Fibroblast of peridontal ligament (primary cell): ENCODE measurements around the gene STX1B.

ENCODE experiments used
- DNase-seq: peaks from one replicate; pipeline ENCODE4 v3.0.0-alpha.2; 2010; ENCODE audit errors: extremely low read depth

Gene STX1B

DNA sequence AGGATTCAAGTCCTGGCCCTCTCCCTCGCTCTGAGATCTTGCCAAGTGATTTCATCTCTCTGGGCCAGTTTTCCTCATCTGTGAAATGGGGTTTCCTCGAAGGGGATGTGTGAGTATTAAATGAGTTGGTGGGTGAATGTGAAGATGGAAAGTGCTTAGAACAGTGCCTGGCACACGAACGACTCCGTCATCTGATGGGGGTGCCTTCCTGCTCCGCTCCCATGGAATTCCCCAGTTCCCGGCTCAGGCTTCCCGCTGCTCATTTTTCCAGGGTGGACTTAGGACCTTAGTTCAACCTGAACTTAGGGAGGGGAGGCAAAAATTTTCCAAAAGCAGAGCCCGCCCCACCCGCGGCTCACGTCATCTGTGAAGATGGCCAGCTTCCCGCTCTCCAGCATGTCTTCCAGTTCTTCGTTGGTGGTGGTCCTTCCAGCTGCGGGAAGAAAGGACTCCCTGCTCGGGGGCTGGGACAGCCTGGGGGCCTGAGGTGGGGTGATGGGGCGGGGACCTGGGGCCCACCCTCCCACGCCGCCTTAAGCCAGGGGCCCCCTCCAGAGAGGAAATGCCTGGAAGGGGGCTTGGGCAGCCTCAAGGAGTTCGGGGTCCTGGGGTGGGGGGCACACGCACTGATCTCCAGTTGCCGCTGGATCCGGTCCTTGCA, 14.0 kb downstream of the STX1B start:
- no peak for DNase-seq

DNA sequence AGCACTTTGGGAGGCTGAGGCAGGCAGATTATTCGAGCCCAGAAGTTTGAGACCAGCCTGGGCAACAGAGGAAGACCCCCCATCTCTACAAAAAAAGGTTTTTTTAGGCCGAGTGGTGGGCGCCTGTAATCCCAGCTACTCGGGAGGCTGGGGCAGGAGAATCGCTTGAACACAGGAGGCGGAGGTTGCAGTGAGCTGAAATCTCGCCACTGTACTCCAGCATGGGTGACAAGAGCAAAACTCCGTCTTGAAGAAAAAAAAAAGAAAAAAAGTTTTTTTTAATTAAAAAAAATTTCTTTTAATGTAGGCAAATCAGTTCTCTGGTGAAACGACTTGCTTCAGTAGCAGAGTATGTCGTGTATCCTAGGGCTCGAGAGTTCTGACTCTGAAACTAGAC, 14.5 kb downstream of the STX1B start:
- no peak for DNase-seq

DNA sequence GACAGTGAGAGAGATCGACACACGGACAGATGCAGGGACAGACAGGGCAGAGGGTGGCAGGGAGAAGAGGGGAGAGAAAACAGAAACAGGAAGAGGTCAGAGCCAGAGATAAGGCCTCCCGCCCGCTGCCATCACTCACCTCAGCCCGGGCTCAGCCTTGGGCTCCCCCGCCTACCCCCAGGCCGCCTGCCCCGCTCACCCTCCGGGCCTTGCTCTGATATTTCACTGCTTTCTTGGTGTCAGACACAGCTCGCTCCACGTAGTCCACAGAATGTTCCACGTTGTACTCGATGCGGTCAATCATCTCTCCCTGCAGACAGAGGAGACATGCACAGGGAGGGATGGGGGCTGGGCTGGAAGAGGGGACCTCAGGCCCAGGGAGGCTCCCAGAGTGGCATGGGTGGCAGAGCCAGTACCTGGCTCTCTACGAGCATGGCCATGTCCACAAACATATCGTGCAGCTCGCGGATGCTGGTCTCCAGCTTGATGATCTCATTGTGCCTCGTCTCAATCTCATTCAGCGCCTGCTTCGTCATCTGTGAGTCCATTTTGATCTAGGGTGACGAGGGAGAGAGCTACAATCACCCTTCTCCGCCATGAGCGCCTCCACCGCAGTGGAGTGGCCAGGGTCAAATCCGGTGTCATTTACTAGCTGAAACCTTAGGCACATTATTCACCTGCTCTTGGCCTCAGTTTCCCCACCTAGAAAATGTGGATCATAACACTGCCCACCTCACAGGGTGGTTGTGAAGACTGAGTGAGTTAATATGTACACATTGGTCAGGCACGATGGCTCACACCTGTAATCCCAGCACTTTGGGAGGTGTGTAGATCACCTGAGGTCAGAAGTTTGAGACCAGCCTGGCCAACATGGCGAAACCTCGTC, 17.3 kb downstream of the STX1B start:
- no peak for DNase-seq

DNA sequence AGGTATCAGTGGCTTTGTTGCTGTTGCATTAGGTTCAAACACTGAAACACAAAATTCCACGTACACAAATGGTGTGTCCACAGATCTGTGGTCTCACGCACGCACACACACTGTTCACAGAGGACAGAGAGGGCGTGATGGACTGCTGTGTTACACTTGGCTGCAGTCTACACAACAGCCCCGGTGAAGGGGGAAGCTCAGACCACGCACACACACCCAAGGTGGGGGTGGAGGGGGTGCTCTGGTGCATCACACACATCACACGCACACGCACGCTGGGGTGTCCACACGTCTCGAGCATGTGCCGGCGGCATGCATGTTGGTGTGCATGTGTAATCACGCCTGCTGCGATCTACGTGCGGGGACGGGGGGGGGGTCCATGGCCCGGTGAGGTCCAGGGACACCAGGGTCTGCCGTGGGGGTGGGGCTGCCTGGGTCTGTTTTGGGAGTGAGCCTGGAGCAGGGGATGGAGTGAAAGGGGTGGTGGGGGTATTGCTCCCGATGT, 18.1 kb downstream of the STX1B start:
- no peak for DNase-seq

DNA sequence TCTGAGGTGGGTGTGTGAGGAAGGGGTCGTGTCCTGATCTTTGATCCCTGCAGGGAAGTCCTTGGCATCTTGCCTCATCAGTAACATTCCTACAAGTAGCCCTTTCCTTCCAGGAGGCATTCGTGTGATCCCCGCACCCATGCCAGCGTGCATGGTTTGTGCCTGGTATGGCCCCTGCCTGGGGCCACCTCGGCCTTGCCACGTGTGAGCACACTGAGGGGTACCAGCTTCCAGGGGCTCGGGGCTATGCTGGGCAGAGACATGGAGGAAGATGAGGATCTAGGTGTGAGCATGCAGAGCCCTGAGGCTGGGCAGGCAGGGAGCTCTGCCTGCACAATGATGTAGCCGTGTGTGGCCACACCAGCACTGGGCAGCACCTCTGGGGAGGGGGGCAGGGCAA, 19.4 kb downstream of the STX1B start:
- no peak for DNase-seq

DNA sequence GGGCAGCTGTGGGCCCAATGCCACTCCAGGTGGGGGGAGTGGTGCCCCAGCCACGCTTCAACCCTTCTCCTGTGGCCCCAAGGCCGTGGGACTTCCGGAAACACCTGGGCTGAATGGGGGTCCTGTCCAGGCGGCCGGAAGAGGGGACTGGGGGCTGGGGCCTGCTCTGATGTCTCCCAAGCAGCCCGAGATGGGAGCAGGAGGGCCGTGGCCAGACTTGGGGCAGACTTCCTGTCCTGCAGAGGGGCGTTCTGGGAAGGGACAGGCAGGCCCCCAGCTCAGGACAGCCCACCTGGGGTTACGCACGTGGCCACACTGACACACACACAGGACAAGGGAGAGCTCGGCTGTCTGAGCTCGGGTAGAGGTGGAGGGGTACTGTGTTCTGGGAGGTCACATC, 20.3 kb downstream of the STX1B start:
- DNase-seq = no peak

DNA sequence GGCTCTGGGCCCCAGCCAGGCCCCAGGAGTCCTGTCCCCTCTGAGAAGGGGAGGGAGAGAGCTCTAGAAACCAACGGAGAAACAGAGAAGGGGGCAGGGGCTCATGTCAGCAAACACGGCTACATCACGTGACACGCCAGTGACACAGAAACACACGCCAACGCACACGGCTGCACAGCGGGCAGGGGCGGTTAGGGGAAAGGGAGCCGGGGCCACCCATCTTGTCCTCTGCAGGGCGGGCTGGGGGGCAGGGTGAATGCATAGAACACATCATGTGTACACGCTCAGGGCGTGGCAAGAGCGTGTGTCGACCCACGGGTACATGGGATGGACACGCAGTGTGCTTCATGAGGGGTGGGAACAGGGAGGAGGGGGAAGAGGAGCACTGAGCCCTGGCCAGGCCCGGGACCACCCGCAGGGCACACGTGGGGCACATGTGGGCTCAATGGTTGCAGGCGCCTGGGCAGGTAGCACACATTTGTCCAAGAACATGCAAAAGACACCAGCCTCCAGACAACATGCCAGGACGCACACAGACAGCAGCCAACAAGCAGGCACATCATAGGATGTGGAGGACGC, 20.9 kb downstream of the STX1B start:
- no peak for DNase-seq

DNA sequence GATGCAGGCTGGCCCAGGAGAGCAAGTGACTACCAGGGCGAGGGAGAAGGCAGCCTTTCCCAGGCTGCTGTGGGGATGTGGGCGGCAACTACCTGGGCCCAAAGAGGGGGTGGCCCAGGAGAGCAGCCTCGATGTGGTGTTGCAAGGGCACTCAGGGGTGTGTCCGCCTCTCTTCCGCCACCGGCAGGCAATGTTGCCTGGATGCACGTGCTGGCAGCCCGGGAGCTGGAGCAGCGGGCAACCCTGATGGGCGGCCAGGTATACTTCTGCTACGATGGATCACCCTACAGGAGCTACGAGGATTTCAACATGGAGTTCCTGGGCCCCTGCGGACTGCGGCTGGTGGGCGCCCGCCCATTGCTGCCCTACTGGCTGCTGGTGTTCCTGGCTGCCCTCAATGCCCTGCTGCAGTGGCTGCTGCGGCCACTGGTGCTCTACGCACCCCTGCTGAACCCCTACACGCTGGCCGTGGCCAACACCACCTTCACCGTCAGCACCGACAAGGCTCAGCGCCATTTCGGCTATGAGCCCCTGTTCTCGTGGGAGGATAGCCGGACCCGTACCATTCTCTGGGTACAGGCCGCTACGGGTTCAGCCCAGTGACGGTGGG, 22.8 kb downstream of the STX1B start:
- no peak for DNase-seq

DNA sequence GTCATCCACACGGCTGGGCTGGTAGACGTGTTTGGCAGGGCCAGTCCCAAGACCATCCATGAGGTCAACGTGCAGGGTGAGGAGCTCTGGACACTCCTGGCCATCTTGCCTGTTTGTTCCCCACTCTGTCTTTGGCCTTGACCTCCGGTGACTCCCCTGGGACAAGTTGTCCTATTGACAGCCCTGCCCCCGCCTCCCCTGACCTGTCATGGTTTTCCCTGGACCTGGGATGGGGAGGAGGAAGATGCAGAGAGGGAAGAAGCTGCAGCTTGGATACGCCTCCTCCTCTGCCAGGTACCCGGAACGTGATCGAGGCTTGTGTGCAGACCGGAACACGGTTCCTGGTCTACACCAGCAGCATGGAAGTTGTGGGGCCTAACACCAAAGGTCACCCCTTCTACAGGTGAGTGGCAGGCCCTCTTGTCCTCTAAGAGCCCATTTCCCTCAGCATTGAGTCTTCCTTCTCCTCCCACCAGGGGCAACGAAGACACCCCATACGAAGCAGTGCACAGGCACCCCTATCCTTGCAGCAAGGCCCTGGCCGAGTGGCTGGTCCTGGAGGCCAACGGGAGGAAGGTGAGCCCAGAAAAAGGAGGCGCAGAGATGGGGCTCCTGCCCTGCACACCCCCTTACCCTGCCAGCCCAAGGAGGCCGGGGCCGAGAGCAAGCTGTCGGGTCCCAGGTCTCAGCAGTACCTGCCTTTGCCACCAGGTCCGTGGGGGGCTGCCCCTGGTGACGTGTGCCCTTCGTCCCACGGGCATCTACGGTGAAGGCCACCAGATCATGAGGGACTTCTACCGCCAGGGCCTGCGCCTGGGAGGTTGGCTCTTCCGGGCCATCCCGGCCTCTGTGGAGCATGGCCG, 24.1 kb downstream of the STX1B start:
- DNase-seq = no peak

DNA sequence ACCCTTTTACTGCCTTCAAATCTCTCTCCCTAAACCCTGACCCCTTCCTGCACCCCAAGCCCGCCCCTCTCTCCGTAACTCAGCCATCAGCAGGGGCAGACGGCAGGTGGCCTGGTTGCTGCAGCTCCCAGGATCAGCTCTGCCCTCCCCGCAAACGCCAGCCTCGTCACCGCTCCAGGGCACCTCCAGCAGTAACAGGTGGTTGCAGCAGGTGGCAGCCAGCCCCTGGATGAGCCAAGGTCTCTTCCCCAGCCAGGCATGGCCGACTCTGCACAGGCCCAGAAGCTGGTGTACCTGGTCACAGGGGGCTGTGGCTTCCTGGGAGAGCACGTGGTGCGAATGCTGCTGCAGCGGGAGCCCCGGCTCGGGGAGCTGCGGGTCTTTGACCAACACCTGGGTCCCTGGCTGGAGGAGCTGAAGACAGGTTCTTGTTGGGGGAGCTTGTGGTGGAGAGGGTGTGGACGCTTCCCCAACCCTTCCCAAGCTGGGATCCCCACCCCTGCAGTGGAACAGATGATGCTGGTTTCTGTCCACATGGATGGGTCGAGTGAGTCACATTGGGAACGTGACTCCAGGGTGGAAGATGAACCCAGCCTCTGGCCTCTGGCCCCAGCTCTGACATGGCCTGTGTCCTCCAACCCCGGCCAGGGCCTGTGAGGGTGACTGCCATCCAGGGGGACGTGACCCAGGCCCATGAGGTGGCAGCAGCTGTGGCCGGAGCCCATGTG, 24.9 kb downstream of the STX1B start:
- DNase-seq = no peak

DNA sequence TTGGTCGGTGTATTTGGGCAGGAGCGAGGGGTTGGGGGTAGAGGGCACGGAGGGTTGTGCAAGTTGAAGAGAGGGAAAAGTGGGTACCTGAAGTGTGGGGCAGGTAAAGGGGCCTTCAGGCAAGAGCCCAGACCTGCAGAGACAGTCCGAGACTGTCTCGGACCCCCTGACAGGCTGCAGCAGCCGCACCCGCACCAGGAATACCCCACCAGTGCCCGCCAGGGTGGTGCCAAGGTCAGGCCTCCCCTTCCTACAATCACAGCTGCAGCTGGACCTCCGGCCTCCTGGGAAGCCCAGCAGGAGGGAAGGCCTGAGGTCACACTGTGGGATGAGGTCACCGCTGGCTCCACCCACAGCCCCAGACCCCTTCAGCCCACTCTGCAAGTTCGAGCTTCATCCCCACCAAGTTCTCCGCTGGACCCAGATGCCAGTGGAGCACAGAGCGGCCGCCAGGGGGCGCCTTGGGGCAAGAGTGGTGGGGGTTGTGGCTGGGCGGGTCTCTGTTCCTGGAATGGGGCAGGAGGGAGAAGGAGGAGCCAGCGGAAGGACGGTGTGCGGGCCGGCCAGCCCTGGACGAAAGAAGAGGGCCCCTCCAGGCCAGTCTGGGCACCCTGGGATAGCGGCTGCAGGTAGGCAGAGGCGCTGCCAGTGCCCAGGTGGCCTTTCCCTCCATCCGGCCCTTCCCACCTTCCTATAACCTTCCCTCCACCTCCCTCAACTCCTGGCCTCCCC, 25.6 kb downstream of the STX1B start, which contains the start of gene HSD3B7:
Gene HSD3B7 (plus strand): TSS at position 539 of the 732 bp plus-strand sequence. CDS start 452 bp downstream, outside the sequence.
- peak; percentile 74 for DNase-seq

DNA sequence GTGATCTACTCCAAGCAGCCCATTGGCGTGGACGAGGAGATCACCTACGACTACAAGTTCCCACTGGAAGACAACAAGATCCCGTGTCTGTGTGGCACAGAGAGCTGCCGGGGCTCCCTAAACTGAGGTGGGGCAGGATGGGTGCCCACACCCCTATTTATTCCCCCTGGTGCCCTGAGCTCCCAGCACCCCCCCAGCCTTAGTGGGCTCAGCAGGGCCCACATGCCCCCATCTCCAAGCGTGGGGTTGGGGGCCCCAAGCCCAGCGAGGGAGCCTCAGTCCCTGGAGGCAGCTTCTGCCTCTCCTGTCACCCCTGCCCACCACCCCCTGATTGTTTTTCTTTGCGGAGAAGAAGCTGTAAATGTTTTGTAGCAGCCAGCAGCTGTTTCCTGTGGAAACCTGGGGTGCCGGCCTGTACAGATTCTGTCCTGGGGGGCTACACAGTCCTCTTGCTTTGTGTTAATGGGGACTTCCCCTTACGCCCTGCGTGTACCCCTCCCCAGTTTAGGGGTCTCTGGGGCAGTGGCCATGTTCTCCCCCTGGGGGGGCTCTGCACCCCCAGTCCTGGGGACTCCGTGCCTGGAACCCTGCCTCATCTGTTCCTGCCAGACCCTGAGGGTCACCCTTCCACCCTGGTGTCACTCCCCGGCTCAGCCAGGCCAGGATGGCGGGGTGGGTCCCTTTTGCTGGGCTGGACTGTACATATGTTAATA, 26.4 kb downstream of the STX1B start:
- DNase-seq = no peak

DNA sequence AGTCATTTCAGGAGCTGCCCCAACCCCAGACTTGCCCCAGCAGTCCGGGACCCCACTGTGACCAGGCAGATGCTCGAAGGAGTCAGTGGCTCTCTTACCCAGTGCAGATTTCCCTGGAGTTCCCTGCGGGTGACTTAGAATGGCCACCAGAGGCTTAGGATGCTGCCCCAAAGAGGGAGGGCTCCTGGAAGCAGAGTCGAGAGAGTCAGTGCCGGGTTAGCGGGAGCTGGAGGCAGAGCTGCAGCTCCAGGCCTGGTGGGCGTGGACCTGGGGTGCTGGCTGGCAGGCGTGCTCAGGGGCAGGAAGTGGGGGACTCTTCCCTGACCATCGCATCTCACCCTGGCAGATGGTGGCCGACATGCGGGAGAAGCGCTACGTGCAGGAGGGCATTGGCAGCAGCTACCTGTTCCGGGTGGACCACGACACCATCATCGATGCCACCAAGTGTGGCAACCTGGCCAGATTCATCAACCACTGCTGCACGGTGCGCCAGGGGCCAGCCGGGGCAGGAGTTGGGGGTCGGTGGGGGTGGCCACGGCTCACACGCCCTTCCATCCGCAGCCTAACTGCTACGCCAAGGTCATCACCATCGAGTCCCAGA, 27.0 kb downstream of the STX1B start:
- DNase-seq = no peak

DNA sequence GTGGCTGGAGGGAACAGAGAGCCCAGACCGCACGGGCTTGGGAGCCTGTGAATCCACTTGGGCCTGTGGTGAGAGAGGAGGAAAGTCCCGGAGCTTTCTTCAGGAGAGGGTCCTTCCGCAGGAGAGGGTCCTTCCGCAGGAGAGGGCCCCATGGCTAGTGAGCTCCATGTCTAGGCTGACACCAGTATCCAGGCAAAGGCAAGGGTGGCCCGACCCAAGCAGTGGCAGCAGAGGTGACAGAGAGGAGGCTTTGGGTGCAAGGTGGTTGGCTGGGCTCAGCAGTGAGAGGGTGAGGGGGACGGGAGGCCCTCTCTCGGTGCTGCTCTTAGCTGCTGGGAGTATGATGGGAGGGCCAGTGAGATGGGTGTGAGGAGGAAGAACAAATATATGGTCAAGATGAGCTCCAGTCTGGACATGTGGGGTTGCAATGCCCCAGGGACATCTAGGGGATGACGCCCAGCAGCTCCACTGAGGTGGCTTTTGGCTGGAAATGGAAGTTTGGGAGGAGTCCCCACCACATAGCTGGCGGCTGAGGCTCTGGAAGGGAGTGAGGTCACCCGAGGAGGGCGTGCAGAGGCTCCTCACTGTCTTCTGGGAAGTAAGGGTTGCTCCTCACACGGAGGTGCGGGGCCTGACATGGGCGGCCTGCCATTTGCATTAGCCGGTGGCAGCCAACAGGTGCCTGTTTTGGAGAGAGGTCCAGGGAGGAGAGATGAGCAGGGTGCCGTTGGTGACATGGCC, 27.7 kb downstream of the STX1B start:
- DNase-seq = peak; percentile 49

DNA sequence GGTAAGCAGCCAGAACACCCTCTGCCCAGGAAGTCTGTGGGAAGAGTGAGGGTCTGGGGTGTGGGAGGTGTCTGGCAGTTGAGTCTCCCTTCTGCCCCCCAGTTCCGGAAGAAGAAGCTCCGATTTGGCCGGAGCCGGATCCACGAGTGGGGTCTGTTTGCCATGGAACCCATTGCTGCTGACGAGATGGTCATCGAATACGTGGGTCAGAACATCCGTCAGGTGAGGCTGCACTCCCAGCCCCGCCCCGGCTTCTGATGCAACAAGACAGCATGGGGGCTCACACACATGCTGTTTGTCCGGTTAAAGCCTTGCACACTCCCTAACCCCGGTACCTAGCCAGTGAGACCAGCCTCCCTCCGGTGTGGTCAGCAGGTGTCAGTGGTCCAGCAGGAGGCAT, 29.5 kb downstream of the STX1B start:
- DNase-seq = no peak

DNA sequence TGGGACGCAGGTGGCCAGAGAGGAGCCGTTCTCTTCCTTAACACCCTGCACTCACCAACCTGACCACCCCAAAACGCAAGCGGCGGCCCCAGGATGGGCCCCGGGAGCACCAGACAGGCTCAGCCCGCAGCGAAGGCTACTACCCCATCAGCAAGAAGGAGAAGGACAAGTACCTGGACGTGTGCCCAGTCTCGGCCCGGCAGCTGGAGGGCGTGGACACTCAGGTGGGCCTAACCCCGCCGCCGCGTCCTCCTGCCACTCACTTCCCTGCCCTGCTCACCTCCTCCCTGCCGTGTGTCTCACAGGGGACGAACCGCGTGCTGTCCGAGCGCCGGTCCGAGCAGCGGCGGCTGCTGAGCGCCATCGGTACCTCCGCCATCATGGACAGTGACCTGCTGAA, 30.0 kb downstream of the STX1B start:
- no peak for DNase-seq

DNA sequence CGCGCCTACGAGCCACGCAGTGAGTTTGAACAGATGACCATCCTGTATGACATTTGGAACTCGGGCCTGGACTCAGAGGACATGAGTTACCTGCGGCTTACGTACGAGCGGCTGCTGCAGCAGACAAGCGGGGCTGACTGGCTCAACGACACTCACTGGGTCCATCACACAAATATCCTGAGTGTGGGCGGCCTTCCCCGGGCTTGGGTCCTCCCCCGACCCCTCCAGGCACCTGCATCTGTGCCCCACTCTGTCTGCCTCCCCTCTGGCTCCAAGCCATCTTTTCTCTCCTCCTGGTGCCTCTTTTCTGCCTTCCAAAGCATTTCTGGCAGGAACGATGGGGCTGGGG, 30.4 kb downstream of the STX1B start:
- DNase-seq = no peak
